Spleen (tissue), 13 donors: ENCODE data around the gene TNFRSF17. TPM values are rescaled to one million over a fixed set of nuclear protein-coding genes. Genes with fewer than 3 reads are reported as not detected.
"Not testable (repeated sequence)": the region's sequence is repeated elsewhere in the genome, so short reads cannot be mapped to it uniquely, and the experiment has no call there.

Experiments
- DNase-seq: peaks from one replicate; pipeline ENCODE4 v3.0.0-alpha.2; 2020
- H3K27ac ChIP-seq, 8 donors: fragments of 200-600 bp; sonication (generic) in 7 of 8; 1 replicate in 4 of 8; 2 replicates in 4 of 8; pipeline versions ENCODE4 v1.5.0 to v1.8.0; 2016 to 2021; ENCODE audit warnings: inconsistent platforms in 4 of 8, mild to moderate bottlenecking in 4 of 8, moderate library complexity in 1 of 8
- H3K27me3 ChIP-seq, 7 donors: fragments of 200-600 bp; sonication (generic) in 6 of 7; replicated peaks in 1 of 7; 1 replicate in 4 of 7; 2 replicates in 3 of 7; pipeline versions ENCODE4 v1.5.0 to v1.8.0; 2016 to 2021; ENCODE audit warnings: inconsistent platforms in 3 of 7, mild to moderate bottlenecking in 1 of 7
- H3K36me3 ChIP-seq, 6 donors: fragments of 200-600 bp; sonication (generic) in 5 of 6; 1 replicate in 4 of 6; 2 replicates in 2 of 6; pipeline versions ENCODE4 v1.5.0 to v1.8.0; 2016 to 2021; ENCODE audit warnings: inconsistent platforms in 2 of 6
- H3K4me1 ChIP-seq, 6 donors: fragments of 200-600 bp; sonication (generic) in 5 of 6; 1 replicate in 3 of 6; 2 replicates in 3 of 6; pipeline versions ENCODE4 v1.5.0 to v1.8.0; 2016 to 2021; ENCODE audit warnings: inconsistent platforms in 3 of 6
- H3K4me3 ChIP-seq, 8 donors: fragments of 200-600 bp; sonication (generic) in 7 of 8; 1 replicate in 4 of 8; 2 replicates in 4 of 8; pipeline versions ENCODE4 v1.5.0 to v1.8.0; 2016 to 2021; ENCODE audit warnings: inconsistent platforms in 4 of 8, mild to moderate bottlenecking in 4 of 8, moderate library complexity in 2 of 8
- H3K9me3 ChIP-seq, 8 donors: fragments of 200-600 bp; sonication (generic) in 7 of 8; 1 replicate in 4 of 8; 2 replicates in 4 of 8; pipeline versions ENCODE4 v1.5.0 to v1.8.0; 2016 to 2021; ENCODE audit warnings: inconsistent platforms in 4 of 8
- POLR2A ChIP-seq, 3 donors: fragments of 450-650 bp; IDR thresholded peaks; one replicate each; pipeline ENCODE4 v1.5.1; 2017; ENCODE audit warnings: antibody characterized with exemption in 3 of 3, mild to moderate bottlenecking in 1 of 3
- POLR2AphosphoS5 ChIP-seq, 3 donors: sonication (generic); formaldehyde crosslinking; IDR thresholded peaks; one replicate each; pipeline ENCODE4 v1.5.1; 2017; ENCODE audit warnings: antibody characterized with exemption in 3 of 3
- WGBS, 5 donors: extraction: QIAGEN DNeasy Blood & Tissue Kit in 3 of 5; methylation state at CpG; one replicate each; pipeline versions ENCODE4 v1.1.5 to v1.1.7; 2013 to 2018; 5-methylcytosine and 5-hydroxymethylcytosine counted together
- intact Hi-C: fragments of 100-400 bp; cut with DNase I; formaldehyde crosslinking; loops from one replicate; pipeline ENCODE4 v1.15.0; 2023; ENCODE audit warnings: low total_unique reads
- long read RNA-seq, 2 donors: transcript quantifications; one replicate each; lab custom pipeline, GENCODE V29; 2026
- polyA plus RNA-seq, 3 donors: library from polyadenylated mRNA; stranded (reverse); fragments of 200-250 nt; gene quantifications; one replicate each; pipeline ENCODE4 v1.2.1, GENCODE V29; 2013
- total RNA-seq, 7 donors: library from RNA; depleted of rRNA in 3 of 7; stranded (reverse); fragments of >200 nt in 3 of 7; fragmentation: NEBNext Ultra II Directional in 4 of 7; extraction: Animal tissue kit (Norgen Biotek cat#: 25700) in 4 of 7; gene quantifications; one replicate each; pipeline versions ENCODE4 v1.1.0 to v1.2.1, GENCODE V29; 2016 to 2021
- TF ChIP-seq, protein P1 (sequence below), 11 experiments: fragments of 200-600 bp in 7 of 11; fragments of 450-650 bp in 4 of 11; sonication (generic) in 4 of 11; IDR thresholded peaks in 8 of 11; conservative IDR thresholded peaks in 3 of 11; 1 replicate in 7 of 11; 2 replicates in 4 of 11; pipeline versions ENCODE4 v1.4.0 to v1.8.0; 2016 to 2021; ENCODE audit warnings: antibody characterized with exemption in 11 of 11, inconsistent platforms in 4 of 11, mild to moderate bottlenecking in 1 of 11
- donor health status: healthy with polysubstance abuse.
- donor health status: DM: no; HTN: no; CAD: no; lungs with moderate emphysema.
- donor health status: DM: no; HTN: no; CAD: no.
- donor health status: Bipolar disorder and iron deficiency.
- donor health status: healthy.
- donor health status: DM: no; HTN: no; CAD: no.
- donor health status: DM: yes; HTN: yes; CAD: no.

The TNFRSF17 gene
- 10 to 100 TPM in 2 of 7 donors, 1 to 10 TPM in 5; 4.8 to 20.1 (median 7.5) TPM for total RNA-seq
- polyA plus RNA-seq = 10 to 100 TPM in 2 of 3 donors, 1 to 10 TPM in 1; 9.5 to 15.1 (median 14.7) TPM
- long read RNA-seq, donor 1 = 0 reads
- long read RNA-seq, donor 2, partial matches to known transcripts = 0 of 1 reads
- long read RNA-seq, donor 2, other reads (novel, unspliced or antisense) = 0 of 1 reads

DNA sequence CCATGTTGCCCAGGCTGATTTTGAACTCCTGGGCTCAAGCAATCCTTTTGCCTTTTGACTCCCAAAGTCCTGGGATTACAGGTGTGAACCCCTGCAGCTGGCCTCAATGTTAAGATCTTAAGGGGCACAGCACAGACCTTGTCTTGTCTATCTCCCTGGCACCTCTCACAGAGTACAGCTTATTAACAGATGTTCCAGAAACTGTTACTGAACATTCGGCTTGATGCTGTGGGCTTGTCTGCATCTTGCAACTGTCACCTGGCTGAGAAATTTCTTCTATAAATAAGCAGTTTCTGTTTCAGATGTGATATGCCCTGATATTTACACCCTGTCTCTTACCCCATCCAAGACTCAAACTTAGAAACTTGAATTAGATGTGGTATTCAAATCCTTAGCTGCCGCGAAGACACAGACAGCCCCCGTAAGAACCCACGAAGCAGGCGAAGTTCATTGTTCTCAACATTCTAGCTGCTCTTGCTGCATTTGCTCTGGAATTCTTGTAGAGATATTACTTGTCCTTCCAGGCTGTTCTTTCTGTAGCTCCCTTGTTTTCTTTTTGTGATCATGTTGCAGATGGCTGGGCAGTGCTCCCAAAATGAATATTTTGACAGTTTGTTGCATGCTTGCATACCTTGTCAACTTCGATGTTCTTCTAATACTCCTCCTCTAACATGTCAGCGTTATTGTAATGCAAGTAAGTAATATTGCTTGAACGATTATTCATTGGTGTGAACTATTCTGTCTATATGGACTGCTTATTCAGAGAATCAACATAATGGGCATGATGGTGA lies at the start of gene TNFRSF17:
Gene TNFRSF17, plus strand, starts transcription at position 450 of the 791 bp plus-strand sequence. Its CDS starts 115 bp downstream, at position 565.
- Histone ChIP-seq H3K9me3 (no peaks in the 10 kb centered on the region), H3K27ac (peak within 1 kb of the TSS; percentile 39 to 82 (median 71)), H3K4me3 (peak within 1 kb of the TSS in 3 of 8 donors; percentile 6 to 36 (median 22)), H3K36me3 (no peaks in the 10 kb centered on the region), H3K4me1 (peaks cover 0 to 52% (median 14%) of the 10 kb centered on the region in 6 donors), H3K27me3 (no peaks in the 10 kb centered on the region)
- DNase-seq = no peak
- WGBS, 5 donors = 53 to 73% (median 61%) methylated on average over 9 of the region's 9 CpGs
- intact Hi-C loops = no loop called here
- TF ChIP-seq, protein P1, sequence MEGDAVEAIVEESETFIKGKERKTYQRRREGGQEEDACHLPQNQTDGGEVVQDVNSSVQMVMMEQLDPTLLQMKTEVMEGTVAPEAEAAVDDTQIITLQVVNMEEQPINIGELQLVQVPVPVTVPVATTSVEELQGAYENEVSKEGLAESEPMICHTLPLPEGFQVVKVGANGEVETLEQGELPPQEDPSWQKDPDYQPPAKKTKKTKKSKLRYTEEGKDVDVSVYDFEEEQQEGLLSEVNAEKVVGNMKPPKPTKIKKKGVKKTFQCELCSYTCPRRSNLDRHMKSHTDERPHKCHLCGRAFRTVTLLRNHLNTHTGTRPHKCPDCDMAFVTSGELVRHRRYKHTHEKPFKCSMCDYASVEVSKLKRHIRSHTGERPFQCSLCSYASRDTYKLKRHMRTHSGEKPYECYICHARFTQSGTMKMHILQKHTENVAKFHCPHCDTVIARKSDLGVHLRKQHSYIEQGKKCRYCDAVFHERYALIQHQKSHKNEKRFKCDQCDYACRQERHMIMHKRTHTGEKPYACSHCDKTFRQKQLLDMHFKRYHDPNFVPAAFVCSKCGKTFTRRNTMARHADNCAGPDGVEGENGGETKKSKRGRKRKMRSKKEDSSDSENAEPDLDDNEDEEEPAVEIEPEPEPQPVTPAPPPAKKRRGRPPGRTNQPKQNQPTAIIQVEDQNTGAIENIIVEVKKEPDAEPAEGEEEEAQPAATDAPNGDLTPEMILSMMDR (IDR thresholded peaks at IDR 0.05 in 8 of 11, conservative IDR thresholded peaks at IDR 0.05 in 3 of 11) = no peak
- TF ChIP-seq POLR2AphosphoS5 (IDR thresholded peaks at IDR 0.05) = peak in 1 of 3 donors; percentile 17

GRCh38 chr16:11915644-11916523 lies 49.1 kb upstream of the TNFRSF17 start, which contains the start of gene GSPT1:
GSPT1 (minus strand) TSS chr16:11915956; CDS start chr16:11915720, 236 bp downstream.
- Histone ChIP-seq H3K4me1 (peaks cover 16 to 46% (median 41%) of the 10 kb centered on the region in 6 donors), H3K4me3 (peak within 1 kb of the TSS; percentile 75 to 99 (median 90)), H3K27ac (peak within 1 kb of the TSS; percentile 85 to 99 (median 92)), H3K27me3 (peaks cover 0 to 5% (median 0%) of the 10 kb centered on the region in 7 donors), H3K9me3 (no peaks in the 10 kb centered on the region), H3K36me3 (no peaks in the 10 kb centered on the region)
- peak in 2 of 3 donors; percentile 56 to 84 for TF ChIP-seq POLR2A (IDR thresholded peaks at IDR 0.05)
- TF ChIP-seq, protein P1 (IDR thresholded peaks at IDR 0.05 in 8 of 11, conservative IDR thresholded peaks at IDR 0.05 in 3 of 11) = peak in 8 of 11 experiments; percentile 9 to 72 (median 48)
- peak; percentile 92 to 96 (median 95) for TF ChIP-seq POLR2AphosphoS5 (IDR thresholded peaks at IDR 0.05)
- peak; percentile 100 for DNase-seq
- WGBS, 5 donors = 2 to 4% (median 2%) methylated on average over 22 to 84 of the region's 84 CpGs
- intact Hi-C loops = no loop called here

DNA sequence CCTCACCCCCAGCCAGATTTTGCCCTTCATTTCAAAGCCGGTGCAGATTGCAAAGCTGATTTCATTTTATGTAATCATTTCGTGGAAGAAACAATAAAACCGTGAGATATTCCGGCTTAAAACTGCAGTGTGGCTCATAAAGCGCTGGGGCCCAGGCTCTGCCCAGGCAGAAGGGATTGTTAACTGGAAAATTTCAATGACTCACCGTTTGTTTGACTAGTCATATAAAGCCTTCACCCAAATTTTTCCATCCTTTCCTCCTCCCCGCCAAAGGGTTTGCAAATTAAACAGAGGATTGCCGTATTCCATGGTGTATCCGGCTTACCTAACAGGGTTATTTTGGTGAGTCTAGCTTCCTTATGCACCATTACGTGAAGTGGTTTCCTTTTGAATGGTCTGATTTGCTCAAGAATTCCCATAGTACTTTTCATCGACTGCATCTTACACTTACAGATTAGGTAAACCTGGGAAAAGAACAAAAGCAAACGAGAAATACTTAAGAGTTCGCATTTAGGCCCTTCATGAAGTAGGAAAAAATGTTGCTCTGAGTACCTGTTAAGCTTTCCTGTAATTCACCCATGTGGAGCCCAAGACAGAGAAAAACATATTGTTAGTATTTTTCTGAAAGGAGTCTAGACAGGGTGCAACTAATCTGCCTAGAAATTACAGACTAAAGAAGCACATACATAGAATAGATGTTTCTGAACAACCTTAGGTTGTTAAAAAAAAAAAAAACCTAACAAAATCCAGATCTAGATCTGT lies 48.3 kb upstream of the TNFRSF17 start:
- no peak for DNase-seq

DNA sequence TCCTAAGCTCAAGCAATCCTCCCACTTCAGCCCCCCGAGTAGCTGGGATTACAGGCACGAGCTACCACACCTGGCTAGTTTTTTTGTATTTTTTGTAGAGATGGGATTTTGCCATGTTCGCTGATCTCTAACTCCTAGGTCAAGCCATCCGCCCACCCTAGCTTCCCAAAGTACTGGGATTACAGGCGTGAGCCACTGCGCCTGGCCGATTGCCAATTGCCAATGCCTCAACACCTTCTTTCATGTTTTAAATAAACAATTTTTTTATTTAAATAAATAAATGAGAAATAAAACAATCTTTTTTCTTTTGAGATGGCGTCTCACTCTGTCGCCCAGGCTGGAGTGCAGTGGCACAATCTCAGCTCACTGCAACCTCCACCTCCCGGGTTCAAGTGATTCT lies 41.0 kb upstream of the TNFRSF17 start:
- H3K27ac ChIP-seq, H3K4me1 ChIP-seq, H3K9me3 ChIP-seq, H3K27me3 ChIP-seq, DNase-seq, H3K4me3 ChIP-seq, intact Hi-C loops, H3K36me3 ChIP-seq: not testable (repeated sequence)
- WGBS, 5 donors = 89 to 95% (median 92%) methylated on average over 10 of the region's 10 CpGs

More for the DNA sequence above, 48.3 kb upstream of the TNFRSF17 start:
- WGBS, 5 donors = 69 to 83% (median 78%) methylated on average over 13 of the region's 13 CpGs
- Histone ChIP-seq H3K27me3 (peaks cover 0 to 5% (median 0%) of the 10 kb centered on the region in 7 donors), H3K36me3 (no peaks in the 10 kb centered on the region), H3K4me3 (peak overlapping the region; percentile 23 to 99 (median 86)), H3K9me3 (no peaks in the 10 kb centered on the region), H3K27ac (peak overlapping the region; percentile 67 to 99 (median 92)), H3K4me1 (peaks cover 16 to 38% (median 34%) of the 10 kb centered on the region in 6 donors)
- intact Hi-C loops = no loop called here
- no peak for TF ChIP-seq POLR2A (IDR thresholded peaks at IDR 0.05)

DNA sequence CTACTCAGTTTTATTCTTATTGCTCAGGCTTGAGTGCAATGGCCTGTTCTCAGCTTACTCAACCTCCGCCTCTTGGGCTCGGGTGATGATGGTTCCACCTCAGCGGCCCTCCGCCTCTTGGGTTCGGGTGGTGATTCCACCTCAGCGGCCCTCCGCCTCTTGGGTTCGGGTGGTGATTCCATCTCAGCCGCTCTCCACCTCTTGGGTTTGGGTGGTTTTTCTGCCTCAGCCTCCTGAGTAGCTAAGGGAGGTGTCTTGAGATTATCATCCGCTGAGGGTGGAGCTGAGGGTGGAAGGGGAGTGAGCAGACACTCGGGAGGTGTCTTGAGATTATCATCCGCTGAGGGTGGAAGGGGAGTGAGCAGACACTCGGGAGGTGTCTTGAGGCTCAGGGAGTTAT lies 37.7 kb upstream of the TNFRSF17 start:
- 86 to 89% (median 87%) methylated on average over 12 to 13 of the region's 13 CpGs for WGBS, 5 donors
- intact Hi-C loops, H3K36me3 ChIP-seq: not testable (repeated sequence)

DNA sequence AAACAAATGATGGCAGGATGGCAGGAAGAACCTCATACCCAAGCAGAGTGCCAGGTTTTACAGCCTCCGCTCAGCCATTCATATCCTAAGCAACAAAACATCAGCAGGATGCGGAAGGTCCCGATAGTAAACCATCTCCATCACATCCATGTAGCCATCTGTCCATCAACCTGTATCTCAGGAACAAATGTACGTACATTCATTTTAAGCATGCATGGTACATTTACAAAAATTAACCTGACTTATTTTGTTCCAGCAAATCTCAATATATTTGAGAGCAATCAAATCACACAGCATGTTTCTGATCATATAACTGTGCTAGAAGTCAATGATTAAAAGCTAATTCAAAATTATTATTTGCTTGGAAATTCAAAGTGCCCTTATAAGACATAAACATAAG lies 23.1 kb upstream of the TNFRSF17 start, which contains the start of gene NPIPB2:
Gene NPIPB2, minus strand, starts transcription at position 101 of the 400 bp plus-strand sequence. Its CDS starts 0 bp downstream, at position 101.
- H3K36me3 ChIP-seq, H3K27ac ChIP-seq, intact Hi-C loops, H3K4me1 ChIP-seq, H3K27me3 ChIP-seq, DNase-seq, H3K4me3 ChIP-seq, H3K9me3 ChIP-seq: not testable (repeated sequence)
- whole genome bisulfite sequencing, 5 donors = 86 to 93% (median 91%) methylated on average over 3 of the region's 4 CpGs

More for the DNA sequence above, 37.7 kb upstream of the TNFRSF17 start:
- not testable (repeated sequence) for H3K4me1 ChIP-seq, H3K27ac ChIP-seq, DNase-seq, H3K9me3 ChIP-seq, H3K27me3 ChIP-seq, H3K4me3 ChIP-seq
